GM23248 (cell line): ENCODE measurements around the gene PREB.

Experiments
- EZH2 ChIP-seq: fragments of 200-600 bp; sonication (generic); IDR thresholded peaks from 2 replicates; pipeline ENCODE4 v1.6.1; 2018; ENCODE audit warnings: antibody characterized with exemption, mild to moderate bottlenecking; ENCODE audit not compliant: insufficient read depth, poor library complexity, severe bottlenecking
- EZH2phosphoT487 ChIP-seq: fragments of 200-600 bp; sonication (generic); IDR thresholded peaks from 2 replicates; pipeline ENCODE4 v1.6.1; 2018; ENCODE audit warnings: antibody characterized with exemption, moderate library complexity, mild to moderate bottlenecking, low read depth; ENCODE audit not compliant: insufficient read depth

DNA sequence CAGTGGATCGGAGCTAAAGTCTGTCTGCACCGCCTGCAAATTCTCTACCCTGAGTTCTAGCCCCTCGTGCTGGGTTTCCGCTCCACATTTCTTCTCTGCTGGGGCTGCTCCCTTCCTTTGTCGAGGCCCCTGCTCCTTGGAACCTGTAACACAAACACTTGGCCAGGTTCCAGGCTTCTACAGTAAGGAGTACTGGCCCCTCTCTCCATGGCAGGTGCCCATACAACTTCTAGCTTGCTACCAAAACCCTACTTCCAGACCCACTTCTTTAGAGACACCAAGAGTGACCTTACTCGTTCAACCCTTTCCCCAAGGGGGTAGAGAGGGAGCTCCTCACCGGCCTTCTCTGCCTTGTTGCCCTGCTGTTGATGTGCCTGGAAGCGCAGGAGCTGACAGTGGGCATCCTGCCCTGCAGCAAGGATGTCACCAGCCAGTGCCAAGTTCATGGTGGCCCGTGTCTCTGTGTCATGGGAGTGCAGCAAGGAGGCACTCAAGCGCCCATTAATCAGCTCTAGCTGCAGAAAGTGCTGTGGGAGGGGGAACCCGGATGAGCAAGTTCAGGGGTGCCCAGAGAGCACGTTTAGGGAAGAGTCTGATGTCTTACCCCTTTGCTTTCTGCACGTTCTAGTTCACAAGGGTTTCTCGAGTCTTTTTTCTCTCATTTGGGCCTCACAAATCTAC is 1.1 kb downstream of the PREB start:
- TF ChIP-seq EZH2 (no peak), EZH2phosphoT487 (no peak)
